ENCODE measurements around the gene B3GALT6. TPM values are rescaled to one million over a fixed set of nuclear protein-coding genes. Genes with fewer than 3 reads are reported as not detected.

The B3GALT6 gene
- polyA plus RNA-seq, 3 donors = 1.9 to 8.8 (median 7.2) TPM

- no peak overlapping the region for H3K9ac ChIP-seq (ENCODE audit: insufficient read depth, low read length, poor library complexity, severe bottlenecking)
Measured at GRCh38 chr1:1255078-1255477, 23.0 kb downstream of the B3GALT6 start.

DNA sequence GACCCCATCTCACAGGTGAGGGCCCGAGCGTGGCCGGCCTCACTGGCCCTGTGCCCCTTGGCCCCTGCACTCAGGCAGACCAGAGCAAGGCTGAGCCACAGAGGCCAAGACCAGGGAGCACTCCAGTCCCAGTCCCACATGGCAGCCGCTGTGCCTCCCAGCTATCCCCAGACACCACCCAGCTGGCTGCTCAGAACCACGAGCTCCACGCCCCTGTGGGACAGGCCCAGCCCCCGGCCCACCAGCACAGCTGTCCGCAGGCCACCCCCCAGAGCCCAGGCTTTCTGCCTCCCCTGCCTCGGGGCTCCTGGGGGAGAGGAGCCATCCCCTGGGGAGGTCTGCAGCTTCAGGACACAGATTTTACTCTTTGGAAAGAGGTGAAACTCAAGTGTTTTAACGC lies 23.6 kb downstream of the B3GALT6 start:
- Histone ChIP-seq H2AFZ (ENCODE audit: insufficient read depth, low read depth, low read length, poor library complexity, severe bottlenecking) (no peak overlapping the region), H3K36me3 (replicated peaks in 1 of 2; ENCODE audit: control insufficient read depth in 1 of 2, insufficient read depth in 2 of 2, low read length in 2 of 2) (peaks cover 53 to 74% of the 10 kb centered on the region in 2 donors), H3K4me3 (replicated peaks in 1 of 3; ENCODE audit: low read depth in 2 of 3, low read length in 3 of 3) (no peak overlapping the region), H3K4me1 (ENCODE audit: control insufficient read depth in 1 of 2, insufficient read depth in 2 of 2, low read length in 2 of 2) (peaks cover 8 to 10% of the 10 kb centered on the region in 2 donors), H3K27ac (ENCODE audit: low read depth in 1 of 2, low read length in 2 of 2) (no peak overlapping the region), H4K20me1 (ENCODE audit: insufficient read depth, low read length) (peaks cover 80% of the 10 kb centered on the region), H3K9me3 (replicated peaks in 1 of 2; ENCODE audit: control insufficient read depth in 1 of 2, insufficient read depth in 1 of 2, low read length in 2 of 2) (no peaks in the 10 kb centered on the region), H3K4me2 (replicated peaks; ENCODE audit: extremely low read depth, low read length, poor library complexity, severe bottlenecking) (no peak overlapping the region), H3K9ac (ENCODE audit: insufficient read depth, low read length, poor library complexity, severe bottlenecking) (no peak overlapping the region), H3K79me2 (ENCODE audit: insufficient read depth, low read length) (peaks cover 4% of the 10 kb centered on the region), H3K27me3 (ENCODE audit: control insufficient read depth in 2 of 2, insufficient read depth in 2 of 2, low read length in 2 of 2) (no peaks in the 10 kb centered on the region)
- H3K4me3 Mint-ChIP-seq = no peak overlapping the region
- DNase-seq = no peak
- intact Hi-C loops (cut with micrococcal nuclease) = no loop called here
- peaks cover 0 to 2% (median 0%) of the 10 kb centered on the region in 7 donors for H3K9me3 Mint-ChIP-seq
- over 99% methylated on average over 6 of the region's 10 CpGs for WGBS (ENCODE audit: insufficient coverage)
- peaks cover 0 to 2% (median 0%) of the 10 kb centered on the region in 3 donors for H3K27me3 Mint-ChIP-seq (ENCODE audit: low read depth in 3 of 3)
- H3K4me1 Mint-ChIP-seq = peaks cover 13% of the 10 kb centered on the region
- H3K36me3 Mint-ChIP-seq = peaks cover 58 to 77% of the 10 kb centered on the region in 2 donors
- H3K27ac Mint-ChIP-seq = peak overlapping the region in 2 of 7 donors; percentile 13 to 31
- TF ChIP-seq, protein P1, sequence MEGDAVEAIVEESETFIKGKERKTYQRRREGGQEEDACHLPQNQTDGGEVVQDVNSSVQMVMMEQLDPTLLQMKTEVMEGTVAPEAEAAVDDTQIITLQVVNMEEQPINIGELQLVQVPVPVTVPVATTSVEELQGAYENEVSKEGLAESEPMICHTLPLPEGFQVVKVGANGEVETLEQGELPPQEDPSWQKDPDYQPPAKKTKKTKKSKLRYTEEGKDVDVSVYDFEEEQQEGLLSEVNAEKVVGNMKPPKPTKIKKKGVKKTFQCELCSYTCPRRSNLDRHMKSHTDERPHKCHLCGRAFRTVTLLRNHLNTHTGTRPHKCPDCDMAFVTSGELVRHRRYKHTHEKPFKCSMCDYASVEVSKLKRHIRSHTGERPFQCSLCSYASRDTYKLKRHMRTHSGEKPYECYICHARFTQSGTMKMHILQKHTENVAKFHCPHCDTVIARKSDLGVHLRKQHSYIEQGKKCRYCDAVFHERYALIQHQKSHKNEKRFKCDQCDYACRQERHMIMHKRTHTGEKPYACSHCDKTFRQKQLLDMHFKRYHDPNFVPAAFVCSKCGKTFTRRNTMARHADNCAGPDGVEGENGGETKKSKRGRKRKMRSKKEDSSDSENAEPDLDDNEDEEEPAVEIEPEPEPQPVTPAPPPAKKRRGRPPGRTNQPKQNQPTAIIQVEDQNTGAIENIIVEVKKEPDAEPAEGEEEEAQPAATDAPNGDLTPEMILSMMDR (IDR thresholded peaks at IDR 0.05) = no peak

More at GRCh38 chr1:1255078-1255477, 23.0 kb downstream of the B3GALT6 start:
- H3K27me3 Mint-ChIP-seq (ENCODE audit: low read depth in 3 of 3) = peaks cover 0 to 2% (median 0%) of the 10 kb centered on the region in 3 donors
- WGBS (ENCODE audit: insufficient coverage) = 96% methylated on average over 21 of the region's 26 CpGs
- Histone ChIP-seq H3K4me3 (replicated peaks in 1 of 3; ENCODE audit: low read depth in 2 of 3, low read length in 3 of 3) (no peak overlapping the region), H3K79me2 (ENCODE audit: insufficient read depth, low read length) (peaks cover 4% of the 10 kb centered on the region), H3K4me1 (ENCODE audit: control insufficient read depth in 1 of 2, insufficient read depth in 2 of 2, low read length in 2 of 2) (peaks cover 5% of the 10 kb centered on the region in 2 donors), H3K9me3 (replicated peaks in 1 of 2; ENCODE audit: control insufficient read depth in 1 of 2, insufficient read depth in 1 of 2, low read length in 2 of 2) (no peaks in the 10 kb centered on the region), H3K36me3 (replicated peaks in 1 of 2; ENCODE audit: control insufficient read depth in 1 of 2, insufficient read depth in 2 of 2, low read length in 2 of 2) (peaks cover 53 to 71% of the 10 kb centered on the region in 2 donors), H3K27ac (ENCODE audit: low read depth in 1 of 2, low read length in 2 of 2) (no peak overlapping the region), H4K20me1 (ENCODE audit: insufficient read depth, low read length) (peaks cover 76% of the 10 kb centered on the region), H2AFZ (ENCODE audit: insufficient read depth, low read depth, low read length, poor library complexity, severe bottlenecking) (no peak overlapping the region), H3K27me3 (ENCODE audit: control insufficient read depth in 2 of 2, insufficient read depth in 2 of 2, low read length in 2 of 2) (no peaks in the 10 kb centered on the region), H3K4me2 (replicated peaks; ENCODE audit: extremely low read depth, low read length, poor library complexity, severe bottlenecking) (no peak overlapping the region)
- peaks cover 0 to 2% (median 0%) of the 10 kb centered on the region in 7 donors for H3K9me3 Mint-ChIP-seq
- no peak overlapping the region for H3K4me3 Mint-ChIP-seq
- intact Hi-C loops (cut with micrococcal nuclease) = no loop called here
- peaks cover 56 to 76% of the 10 kb centered on the region in 2 donors for H3K36me3 Mint-ChIP-seq
- DNase-seq = no peak
- peaks cover 8% of the 10 kb centered on the region for H3K4me1 Mint-ChIP-seq
- TF ChIP-seq, protein P1 (IDR thresholded peaks at IDR 0.05) = no peak
- no peak overlapping the region for H3K27ac Mint-ChIP-seq

Data from CD14-positive monocyte (primary cell).